HG02938 (cell line): Measurements from ENCODE around the gene GBGT1.

Experiments
- ATAC-seq: cut with Tn5 transposase; IDR thresholded peaks from one replicate; pipeline ENCODE4 v1.9.1; 2021; ENCODE audit warnings: mild to moderate bottlenecking, moderate library complexity; ENCODE audit not compliant: unreplicated experiment

The GBGT1 gene

DNA sequence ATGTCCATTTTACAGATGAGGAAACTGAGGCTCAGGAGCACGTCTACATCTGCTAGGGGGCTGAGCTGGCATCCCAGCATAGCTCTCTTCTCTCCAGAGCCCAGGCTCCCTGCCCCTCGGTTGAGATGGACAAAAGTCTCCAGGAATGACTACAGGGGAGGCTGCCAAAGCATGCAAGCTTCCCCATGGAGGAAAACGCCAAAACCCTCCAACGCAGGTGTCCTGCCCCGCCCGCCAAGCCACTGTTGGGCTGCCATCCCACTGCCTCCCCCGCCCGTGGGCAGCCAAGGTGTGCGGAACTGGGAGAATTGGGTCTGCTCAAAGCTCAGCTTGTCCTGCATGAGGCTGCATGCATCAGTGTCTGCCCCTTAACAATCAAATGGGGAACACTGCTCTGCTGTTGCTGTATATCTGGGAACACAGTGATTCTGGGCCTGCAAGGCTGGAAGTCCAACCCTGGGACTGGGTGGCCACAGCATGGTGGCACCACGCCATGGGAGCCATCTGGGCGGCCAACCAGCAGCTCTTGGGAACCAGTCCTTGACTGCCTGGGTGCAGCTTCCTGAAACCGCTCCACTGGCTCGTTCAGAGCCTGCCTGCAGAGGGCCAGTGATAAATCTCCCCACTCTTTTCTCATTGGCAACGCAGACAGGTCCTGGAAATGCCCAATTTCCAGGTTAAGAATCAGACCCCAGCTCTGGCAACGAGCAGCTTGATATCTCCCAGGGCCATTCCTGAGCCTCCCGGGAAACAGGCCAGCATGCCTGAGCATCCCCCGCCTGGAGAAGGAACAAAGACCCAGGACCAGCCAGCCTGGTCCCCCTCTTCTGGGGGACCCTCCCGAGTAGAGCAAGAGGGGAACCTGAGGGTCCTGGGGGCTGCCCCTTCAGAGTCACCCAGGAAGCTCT lies 46.2 kb downstream of the GBGT1 start:
- no peak for ATAC-seq

GRCh38 chr9:133116346-133117231 lies 47.1 kb downstream of the GBGT1 start:
- no peak for ATAC-seq

- peak; percentile 73 for ATAC-seq
These were observed 47.9 kb downstream of the GBGT1 start for GRCh38 chr9:133115604-133116345.

GRCh38 chr9:133114886-133115603 lies 48.7 kb downstream of the GBGT1 start:
- no peak for ATAC-seq

DNA sequence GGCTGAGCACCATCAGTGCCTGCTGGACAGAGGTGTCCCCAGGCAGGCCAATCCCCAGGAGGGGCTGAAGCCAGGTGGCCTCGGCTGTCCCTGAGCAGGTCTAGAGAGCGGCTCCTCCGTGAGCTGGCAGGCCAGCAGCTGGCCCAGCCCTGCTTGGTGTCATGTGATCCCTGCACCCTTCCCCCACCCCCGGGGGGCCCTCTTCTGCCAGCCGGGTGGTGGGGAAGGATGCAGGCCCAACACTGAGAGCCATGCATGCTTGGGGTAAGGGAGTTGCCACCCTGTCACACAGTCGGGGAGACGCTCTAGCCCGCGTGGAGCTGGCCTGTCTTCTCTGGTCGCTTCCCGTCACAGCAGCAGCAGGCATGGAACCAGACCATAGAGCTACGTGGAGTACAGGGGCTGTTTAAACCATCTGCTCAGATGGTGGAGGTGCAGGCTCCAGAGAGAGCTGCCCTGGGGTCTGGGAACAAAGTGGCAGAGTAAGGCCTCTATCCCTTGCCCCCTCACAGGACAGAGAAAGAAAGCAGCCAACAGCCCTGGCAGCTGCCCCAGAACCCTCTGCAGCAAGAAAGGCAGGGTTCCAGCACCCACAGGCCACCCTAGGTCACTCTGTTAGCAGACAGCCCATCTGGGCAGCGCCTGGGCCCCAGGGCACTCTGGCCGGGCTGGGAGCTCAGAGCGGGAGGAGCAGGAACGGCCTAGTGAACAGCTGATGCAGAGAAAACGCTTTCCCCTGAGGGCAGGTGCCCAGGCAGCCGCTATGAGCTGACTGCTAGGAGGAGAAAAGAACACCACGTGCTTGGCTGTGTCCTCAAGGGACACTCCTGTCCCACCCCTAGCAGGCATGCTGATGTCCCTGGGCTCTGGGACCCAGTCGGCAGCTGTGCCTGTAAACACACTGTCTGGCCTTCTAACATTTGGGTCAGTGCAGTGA lies 49.5 kb downstream of the GBGT1 start:
- no peak for ATAC-seq

DNA sequence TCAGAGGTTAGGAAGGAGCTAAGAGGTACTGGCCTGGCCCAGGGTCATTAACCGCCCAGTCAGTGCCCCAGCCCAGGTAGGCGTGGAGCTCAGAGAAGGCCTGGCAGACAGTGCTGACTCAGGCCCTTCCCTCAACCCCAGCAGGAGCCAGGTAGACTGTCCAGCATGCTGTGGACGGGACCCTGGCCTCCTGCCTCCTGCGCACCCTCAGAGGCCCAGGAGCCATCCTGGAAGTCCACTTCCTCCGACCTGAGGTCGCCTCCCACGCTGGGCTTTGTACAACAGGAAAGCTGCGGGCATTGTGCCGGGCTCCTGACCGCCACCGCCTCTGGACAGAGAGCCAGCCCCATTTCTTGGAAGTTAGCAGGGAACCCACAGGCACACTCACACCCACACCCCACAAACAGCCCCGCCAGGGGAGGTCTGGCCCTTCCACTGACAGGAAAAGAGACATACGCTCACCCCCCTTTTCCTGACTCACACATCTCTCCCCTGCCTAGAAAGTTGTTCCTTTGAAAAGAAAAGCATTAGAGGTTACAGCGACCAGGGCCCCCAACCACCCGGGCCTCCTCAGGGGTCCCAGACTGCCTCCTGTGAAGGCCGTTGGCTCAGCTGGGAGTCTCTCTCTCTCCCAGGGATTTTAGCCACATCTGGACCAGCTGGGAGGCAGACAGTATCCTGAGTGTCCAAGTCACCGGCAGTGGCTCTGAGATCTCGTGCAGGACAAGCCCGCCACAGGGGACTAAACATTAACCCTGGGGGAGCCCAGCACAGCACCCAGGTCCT lies 50.4 kb downstream of the GBGT1 start:
- ATAC-seq, result no peak

DNA sequence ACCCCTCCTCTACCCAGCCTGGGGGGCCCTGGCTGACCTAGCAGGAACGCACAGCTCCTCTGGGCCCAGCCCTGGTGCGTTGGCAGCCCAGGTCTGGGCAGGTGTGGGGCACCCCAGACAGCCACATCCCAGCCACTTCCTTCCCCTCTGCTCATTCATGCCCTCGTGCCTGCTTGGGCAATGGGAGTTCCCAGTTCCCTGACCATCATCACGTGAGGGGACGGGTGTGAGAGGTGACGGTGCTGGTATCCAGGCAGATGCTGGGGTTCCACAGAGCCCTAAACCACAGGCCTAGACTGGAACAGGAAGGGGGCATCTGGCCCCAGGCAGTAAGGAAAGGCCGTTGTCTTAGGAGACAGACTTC lies 51.1 kb downstream of the GBGT1 start:
- no peak for ATAC-seq

DNA sequence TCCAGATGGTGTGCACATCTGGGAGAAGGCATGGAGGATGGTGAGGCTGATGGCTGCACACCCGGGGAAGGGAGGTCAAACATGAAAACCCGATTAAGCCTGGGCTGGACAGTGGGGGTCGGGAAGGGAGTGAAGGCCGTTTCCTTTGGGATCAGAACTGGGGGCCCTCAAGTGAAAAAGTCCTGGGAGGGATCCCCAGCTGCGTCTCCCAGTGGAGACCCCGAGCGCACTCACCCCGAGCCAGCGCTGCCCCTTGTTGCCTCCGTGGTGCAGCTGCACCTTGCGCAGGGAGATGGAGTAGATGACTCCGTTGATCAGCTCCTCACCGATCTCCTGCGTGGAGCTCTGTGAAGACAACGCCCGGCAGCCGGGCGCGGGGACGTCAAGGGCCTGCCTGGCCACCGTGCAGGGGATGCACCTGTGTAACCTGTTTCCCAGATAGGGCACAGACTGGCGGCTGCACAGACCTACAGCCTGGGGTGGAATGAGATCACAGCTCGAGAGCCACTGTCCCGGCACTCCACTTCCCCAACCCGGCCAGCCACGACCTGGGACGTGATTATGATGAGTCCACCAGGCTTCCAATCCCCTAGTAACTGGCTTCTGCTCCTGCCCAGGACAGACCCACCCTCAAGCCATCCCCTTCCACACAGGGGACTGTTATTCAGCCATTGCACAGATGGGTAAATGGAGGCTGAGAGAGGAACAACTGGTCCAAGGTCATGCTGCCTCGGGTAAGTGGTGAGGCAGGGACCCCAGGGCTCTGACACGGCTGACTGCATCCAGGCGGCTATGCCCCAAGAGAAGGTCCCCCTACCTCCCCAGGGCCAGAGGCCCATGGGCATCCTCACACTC lies 51.7 kb downstream of the GBGT1 start:
- no peak for ATAC-seq

- ATAC-seq, result no peak
These were observed 53.6 kb downstream of the GBGT1 start for GRCh38 chr9:133109931-133110650.

GRCh38 chr9:133108794-133109641 lies 54.7 kb downstream of the GBGT1 start:
- no peak for ATAC-seq

- no peak for ATAC-seq
These were observed 55.5 kb downstream of the GBGT1 start for GRCh38 chr9:133107961-133108793.

DNA sequence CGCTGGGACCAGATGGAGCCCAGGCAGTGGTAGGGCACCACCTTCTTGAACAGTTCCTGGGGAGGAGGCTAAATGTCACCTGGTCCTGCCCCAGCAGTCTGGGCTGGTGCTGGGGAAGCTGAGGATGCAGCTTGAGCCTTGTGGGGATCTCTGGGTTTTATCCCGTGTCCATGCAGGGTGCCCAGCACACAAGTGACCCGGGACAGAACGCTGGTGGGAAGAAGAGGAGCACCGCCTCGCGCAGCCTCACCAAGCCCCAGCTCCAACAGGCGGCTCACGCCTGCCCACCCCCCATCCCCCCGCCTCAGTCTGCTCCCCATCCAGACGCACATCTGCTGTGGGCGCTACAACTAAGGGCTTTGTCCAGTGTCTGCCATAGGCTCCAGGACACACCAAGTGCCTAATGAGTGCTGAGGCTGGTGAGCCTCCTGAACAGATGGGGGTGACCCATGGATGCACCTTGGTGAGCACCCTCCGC lies 56.4 kb downstream of the GBGT1 start:
- ATAC-seq, result no peak

- ATAC-seq, result no peak
These were observed 57.0 kb downstream of the GBGT1 start for GRCh38 chr9:133106511-133107244.

DNA sequence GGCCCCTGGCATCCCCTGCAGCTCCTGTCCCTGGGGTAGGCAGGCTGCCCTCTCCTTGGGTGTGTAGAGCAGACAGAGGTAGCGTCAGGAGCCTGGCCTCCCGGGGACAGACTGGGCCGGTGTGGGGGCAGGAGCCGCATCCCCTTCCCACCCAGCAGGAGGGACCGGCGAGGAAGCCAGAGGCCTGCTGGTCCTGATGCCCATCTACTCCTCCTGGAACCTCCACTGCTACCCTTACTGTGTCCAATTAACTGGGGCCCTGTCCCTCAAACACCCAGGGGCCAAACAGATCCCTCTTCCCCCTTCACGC lies 58.3 kb downstream of the GBGT1 start:
- no peak for ATAC-seq
